HG03064 (cell line): ENCODE results near the gene PSMC2.
A peak's percentile ranks its signal among the peaks of the same experiment; 100 is the strongest.

Source experiments
- ATAC-seq: cut with Tn5 transposase; IDR thresholded peaks from one replicate; pipeline ENCODE4 v1.9.1; 2021; ENCODE audit warnings: low read depth; ENCODE audit not compliant: unreplicated experiment

The PSMC2 gene

GRCh38 chr7:103347507-103348267 lies at the start of gene PSMC2:
Gene PSMC2 (plus strand): TSS chr7:103347643. CDS start chr7:103347712, 69 bp downstream.
- peak; percentile 57 for ATAC-seq

GRCh38 chr7:103297837-103298179 lies 49.6 kb upstream of the PSMC2 start:
- peak; percentile 13 for ATAC-seq

- no peak for ATAC-seq
Observed at GRCh38 chr7:103299660-103300059, 47.8 kb upstream of the PSMC2 start.

GRCh38 chr7:103301441-103301840 lies 46.0 kb upstream of the PSMC2 start:
- ATAC-seq: no peak

- ATAC-seq: no peak
Observed at GRCh38 chr7:103307503-103308231, 39.8 kb upstream of the PSMC2 start.

GRCh38 chr7:103314852-103315251 lies 32.6 kb upstream of the PSMC2 start:
- ATAC-seq: no peak

GRCh38 chr7:103316380-103316941 lies 31.0 kb upstream of the PSMC2 start:
- no peak for ATAC-seq

- ATAC-seq: no peak
Observed at GRCh38 chr7:103317009-103317408, 30.4 kb upstream of the PSMC2 start.

- ATAC-seq: no peak
Observed at GRCh38 chr7:103325744-103326143, 21.7 kb upstream of the PSMC2 start.

- no peak for ATAC-seq
Observed at GRCh38 chr7:103336761-103337160, 10.7 kb upstream of the PSMC2 start.

- ATAC-seq: no peak
Observed at GRCh38 chr7:103338864-103339263, 8.6 kb upstream of the PSMC2 start.

GRCh38 chr7:103341466-103341865 lies 6.0 kb upstream of the PSMC2 start:
- no peak for ATAC-seq

GRCh38 chr7:103343332-103343731 lies 4.1 kb upstream of the PSMC2 start:
- no peak for ATAC-seq

- peak; percentile 11 for ATAC-seq
Observed at GRCh38 chr7:103343758-103344452, 3.5 kb upstream of the PSMC2 start.

- peak; percentile 82 for ATAC-seq
Observed at GRCh38 chr7:103344453-103345149, 2.8 kb upstream of the PSMC2 start, which contains the start of gene DNAJC2. Gene DNAJC2 (minus strand): TSS chr7:103344767. CDS start chr7:103344622, 145 bp downstream.

- no peak for ATAC-seq
Observed at GRCh38 chr7:103346396-103346795, 1.0 kb upstream of the PSMC2 start.

GRCh38 chr7:103348452-103348851 lies 1.0 kb downstream of the PSMC2 start:
- ATAC-seq: no peak

- ATAC-seq: no peak
Observed at GRCh38 chr7:103348959-103349358, 1.5 kb downstream of the PSMC2 start.

- no peak for ATAC-seq
Observed at GRCh38 chr7:103349805-103350204, 2.4 kb downstream of the PSMC2 start.

GRCh38 chr7:103369432-103369831 lies 22.0 kb downstream of the PSMC2 start:
- no peak for ATAC-seq
